Common myeloid progenitor, CD34-positive (primary cell): ENCODE results near the gene ATF7IP2.

ENCODE experiments used
- CTCF ChIA-PET: fragments of 350-600 bp; sonication (Branson Sonifier 250); formaldehyde crosslinking; loops from one replicate; lab custom pipeline; 2021; ENCODE audit warnings: antibody characterized with exemption; lab: Charles Lee
- POLR2A ChIA-PET: fragments of 350-600 bp; sonication (Branson Sonifier 250); formaldehyde crosslinking; loops from one replicate; lab custom pipeline; 2021; ENCODE audit warnings: antibody characterized with exemption; lab: Charles Lee
- DNase-seq, 3 donors: peaks; one replicate each; pipeline versions ENCODE4 v3.0.0 to v3.0.0-alpha.2; 2013
- H3K27ac ChIP-seq, 2 experiments: 1 replicate in 1 of 2; 2 replicates in 1 of 2; pipeline ENCODE4 v1.7.0; 2013; ENCODE audit warnings: inconsistent platforms in 2 of 2, low read length in 2 of 2, mild to moderate bottlenecking in 2 of 2, low read depth in 1 of 2, moderate library complexity in 1 of 2; ENCODE audit not compliant: severe bottlenecking in 2 of 2, insufficient read depth in 1 of 2, poor library complexity in 1 of 2
- H3K27me3 ChIP-seq, 5 experiments: replicated peaks in 2 of 5; 1 replicate in 3 of 5; 2 replicates in 2 of 5; pipeline versions ENCODE4 v1.6.1 to v1.7.0; 2013; ENCODE audit warnings: low read length in 4 of 5, mild to moderate bottlenecking in 2 of 5, moderate library complexity in 2 of 5, inconsistent platforms in 1 of 5; ENCODE audit not compliant: insufficient read depth in 5 of 5, control insufficient read depth in 4 of 5
- H3K36me3 ChIP-seq, 4 experiments: 1 replicate in 2 of 4; 2 replicates in 2 of 4; pipeline versions ENCODE4 v1.6.1 to v1.7.0; 2013; ENCODE audit warnings: low read length in 3 of 4, control low read depth in 1 of 4, mild to moderate bottlenecking in 1 of 4; ENCODE audit not compliant: control insufficient read depth in 4 of 4, insufficient read depth in 4 of 4
- H3K4me1 ChIP-seq, 4 experiments: 1 replicate in 3 of 4; 2 replicates in 1 of 4; pipeline versions ENCODE4 v1.6.1 to v1.7.1; 2013; ENCODE audit warnings: low read length in 3 of 4, mild to moderate bottlenecking in 3 of 4, control low read depth in 1 of 4, inconsistent platforms in 1 of 4, moderate library complexity in 1 of 4; ENCODE audit not compliant: control insufficient read depth in 4 of 4, insufficient read depth in 4 of 4; ENCODE audit errors: control extremely low read depth in 1 of 4
- H3K4me3 ChIP-seq, 7 experiments: 1 replicate in 4 of 7; 2 replicates in 3 of 7; pipeline versions ENCODE4 v1.5.1 to v1.7.0; 2013; ENCODE audit warnings: mild to moderate bottlenecking in 7 of 7, low read length in 6 of 7, moderate library complexity in 6 of 7, inconsistent platforms in 2 of 7, low read depth in 2 of 7, control low read depth in 1 of 7; ENCODE audit not compliant: insufficient read depth in 4 of 7, control insufficient read depth in 1 of 7; ENCODE audit errors: extremely low read depth in 1 of 7
- H3K9me3 ChIP-seq, 5 experiments: 1 replicate in 4 of 5; 2 replicates in 1 of 5; pipeline versions ENCODE4 v1.6.1 to v1.7.1; 2013; ENCODE audit warnings: low read length in 4 of 5, mild to moderate bottlenecking in 2 of 5, inconsistent platforms in 1 of 5, low read depth in 1 of 5, moderate library complexity in 1 of 5; ENCODE audit not compliant: control insufficient read depth in 4 of 5, insufficient read depth in 2 of 5; ENCODE audit errors: control extremely low read depth in 1 of 5
- WGBS: methylation state at CpG from one replicate; pipeline ENCODE4 v1.1.5; 2013; ENCODE audit not compliant: insufficient coverage; 5-methylcytosine and 5-hydroxymethylcytosine counted together

Gene ATF7IP2

DNA sequence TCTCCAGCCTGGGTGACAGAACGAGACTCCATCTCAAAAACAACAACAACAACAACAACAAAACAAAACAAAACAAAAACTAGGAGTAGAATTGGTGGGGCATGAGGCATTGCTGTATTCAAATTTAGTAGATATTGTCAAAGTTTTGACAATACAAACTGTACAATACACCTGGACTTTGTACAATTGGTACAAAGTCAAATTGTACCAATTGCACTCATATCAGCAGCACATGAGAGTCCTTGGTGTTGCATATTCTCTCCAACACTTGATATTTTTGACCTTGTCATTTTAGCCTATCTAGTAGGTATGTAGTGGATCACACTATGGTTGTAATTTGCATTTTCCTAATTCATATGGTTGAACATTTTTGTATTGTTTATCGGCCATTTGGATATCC is 14.3 kb upstream of the ATF7IP2 start:
- Histone ChIP-seq H3K4me1 (no peaks in the 10 kb centered on the region), H3K27ac (no peak overlapping the region), H3K4me3 (no peak overlapping the region), H3K36me3 (no peaks in the 10 kb centered on the region), H3K9me3 (peaks cover 1 to 20% (median 13%) of the 10 kb centered on the region in 5 experiments), H3K27me3 (no peaks in the 10 kb centered on the region)
- no peak for DNase-seq
- no CpG with 5 or more reads among the region's 2 CpGs for WGBS
- CTCF ChIA-PET: no interaction called here
- POLR2A ChIA-PET: no interaction called here

DNA sequence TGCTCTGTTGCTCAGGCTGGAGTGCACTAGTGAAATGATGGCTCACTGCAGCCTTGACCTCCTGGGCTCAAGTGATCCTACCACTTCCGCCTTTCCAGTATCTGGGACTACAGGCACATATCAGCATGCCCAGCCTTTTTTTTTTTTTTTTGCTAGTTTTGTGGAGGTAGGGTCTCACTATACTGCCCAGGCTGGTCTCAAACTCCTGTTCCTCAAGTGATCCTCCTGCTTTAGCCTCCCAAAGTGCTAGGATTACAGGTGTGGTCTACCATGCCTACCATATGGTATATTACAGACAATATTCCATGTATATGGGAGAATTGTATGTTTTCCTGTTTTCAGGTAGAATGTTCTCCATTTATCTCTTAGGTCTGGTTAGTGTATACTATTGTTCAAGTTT is 12.3 kb upstream of the ATF7IP2 start:
- Histone ChIP-seq H3K27me3 (no peaks in the 10 kb centered on the region), H3K4me3 (no peak overlapping the region), H3K4me1 (no peaks in the 10 kb centered on the region), H3K36me3 (no peaks in the 10 kb centered on the region), H3K9me3 (peaks cover 1 to 23% (median 13%) of the 10 kb centered on the region in 5 experiments), H3K27ac (no peak overlapping the region)
- no peak for DNase-seq
- ChIA-PET CTCF (no interaction called here), POLR2A (no interaction called here)
- 100% methylated on average over 1 of the region's 1 CpG for WGBS

DNA sequence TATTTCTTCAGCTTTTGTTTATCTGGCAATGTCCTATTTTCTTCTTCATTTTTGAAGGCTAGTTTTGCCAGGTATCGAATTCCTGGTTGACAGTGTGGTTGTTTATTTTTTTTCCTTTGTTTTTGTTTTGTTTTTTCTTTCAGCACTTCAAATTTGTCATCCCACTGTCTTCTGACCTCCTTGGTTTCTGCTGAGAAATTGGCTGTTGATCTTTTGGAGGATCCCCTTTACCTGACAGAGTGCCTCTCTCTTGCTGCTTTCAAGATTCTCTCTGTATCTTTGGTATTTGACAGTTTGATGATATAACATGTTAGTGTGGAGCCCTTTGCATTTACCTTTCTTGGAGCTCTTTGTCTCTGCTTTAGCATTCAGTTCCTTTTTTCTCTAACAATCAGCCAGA is 9.6 kb upstream of the ATF7IP2 start:
- CTCF ChIA-PET: interaction anchor here (1.0 to 1.4 kb wide), 2 partner anchors 11 to 12 kb away, joined by 4 to 6 read pairs; no protein-coding TSS in a partner anchor
- Histone ChIP-seq H3K4me3 (no peak overlapping the region), H3K4me1 (no peaks in the 10 kb centered on the region), H3K9me3 (peaks cover 1 to 10% (median 3%) of the 10 kb centered on the region in 5 experiments), H3K27ac (no peak overlapping the region), H3K36me3 (no peaks in the 10 kb centered on the region), H3K27me3 (no peaks in the 10 kb centered on the region)
- DNase-seq: no peak
- POLR2A ChIA-PET: no interaction called here
- WGBS: no CpG with 5 or more reads among the region's 1 CpG

DNA sequence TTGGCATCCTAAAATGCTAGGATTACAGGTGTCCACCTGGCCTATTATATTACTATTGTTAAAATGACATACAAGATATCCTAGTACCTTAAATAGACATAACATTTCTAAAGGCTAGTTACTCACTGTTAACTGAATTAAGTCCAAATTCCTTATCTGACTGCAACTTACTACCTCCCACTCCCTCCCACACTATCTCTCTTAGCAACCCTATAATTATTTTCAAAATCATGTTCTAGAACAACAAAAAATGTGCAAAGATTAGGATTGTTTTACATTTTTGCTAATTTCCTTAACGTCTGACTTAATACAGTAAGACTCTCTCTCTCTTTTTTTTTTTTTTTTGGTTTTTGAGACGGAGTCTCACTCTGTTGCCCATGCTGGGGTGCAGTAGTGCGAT is 2.2 kb upstream of the ATF7IP2 start:
- POLR2A ChIA-PET: no interaction called here
- peak in 1 of 3 donors; percentile 35 for DNase-seq
- CTCF ChIA-PET: interaction anchor here (1.3 to 2.0 kb wide), 3 partner anchors 8 to 69 kb away, joined by 3 to 6 read pairs (median 4); no protein-coding TSS in a partner anchor
- Histone ChIP-seq H3K9me3 (peaks cover 0 to 6% (median 0%) of the 10 kb centered on the region in 5 experiments), H3K4me3 (no peak overlapping the region), H3K36me3 (peaks cover 0 to 8% (median under 1%) of the 10 kb centered on the region in 4 experiments), H3K27me3 (no peaks in the 10 kb centered on the region), H3K27ac (no peak overlapping the region), H3K4me1 (peaks cover 3 to 12% (median 4%) of the 10 kb centered on the region in 4 experiments)
- WGBS: 100% methylated on average over 2 of the region's 3 CpGs

DNA sequence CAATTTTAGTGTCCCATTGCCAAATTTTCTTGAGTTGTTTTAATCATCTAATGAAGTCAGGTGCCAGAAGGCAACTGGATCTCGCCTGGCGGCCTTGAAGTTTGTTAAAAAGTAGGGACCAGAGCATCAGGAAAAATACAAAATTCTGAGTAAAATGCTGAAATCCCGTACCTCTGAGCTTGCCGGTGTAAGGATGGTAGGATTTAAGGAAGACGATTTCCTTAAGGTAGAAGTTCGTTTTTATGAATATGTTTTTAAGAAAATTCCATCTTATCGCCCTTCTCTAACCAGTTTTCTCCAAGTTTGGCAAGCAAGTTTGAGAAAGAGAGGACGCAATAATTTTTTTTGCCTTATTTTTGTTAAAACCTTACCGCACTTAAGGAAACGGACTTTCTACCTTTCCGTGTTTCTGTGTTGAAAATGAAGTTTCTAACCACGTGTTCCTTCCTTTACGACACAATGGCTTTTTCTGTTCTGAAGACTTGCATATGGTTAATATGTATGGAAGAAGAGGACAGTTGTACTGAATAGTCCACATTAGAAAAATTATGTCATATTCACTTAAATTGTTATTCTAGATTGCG is 748 bp downstream of the ATF7IP2 start:
- CTCF ChIA-PET: interaction anchor here (0.6 to 1.6 kb wide), 3 partner anchors 11 to 500 kb away, joined by 4 to 5 read pairs (median 4); no protein-coding TSS in a partner anchor
- H3K9me3 ChIP-seq: peaks cover 0 to 6% (median 3%) of the 10 kb centered on the region in 5 experiments
- WGBS: 18% methylated on average over 7 of the region's 14 CpGs

DNA sequence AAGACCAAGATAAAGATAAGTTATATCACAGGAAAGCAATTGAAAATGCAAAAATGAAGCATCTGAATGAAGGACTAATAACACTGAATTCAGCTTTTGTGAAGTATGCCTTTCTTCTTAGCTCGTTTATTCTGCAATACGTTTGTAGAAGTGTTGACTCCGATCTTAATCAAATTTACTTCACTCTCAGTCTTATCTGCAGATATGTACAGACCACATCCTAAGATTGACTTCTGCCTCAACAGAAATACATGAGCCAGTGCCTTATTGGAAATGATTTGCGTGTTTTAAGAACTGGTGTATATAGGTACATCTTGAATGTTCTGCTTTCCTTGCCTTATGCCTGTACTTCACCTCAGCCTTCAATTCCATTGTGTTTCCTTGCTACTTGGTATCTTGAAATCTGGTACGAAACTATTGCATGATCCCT is 1.3 kb downstream of the ATF7IP2 start:
- ChIA-PET CTCF (interaction anchor here (1.0 kb wide), 1 partner anchor 12 kb away, joined by 4 read pairs; no protein-coding TSS in a partner anchor), POLR2A (interaction anchor here (0.6 kb wide), 1 partner anchor 17 kb away, joined by 3 read pairs; no protein-coding TSS in a partner anchor)

More for the DNA sequence above, 748 bp downstream of the ATF7IP2 start:
- H3K4me1 ChIP-seq: peaks cover 3 to 28% (median 13%) of the 10 kb centered on the region in 4 experiments
- POLR2A ChIA-PET: interaction anchor here (1.3 kb wide), 1 partner anchor 24 kb away, joined by 8 read pairs; no protein-coding TSS in a partner anchor
- peak overlapping the region; percentile 82 to 91 for H3K27ac ChIP-seq
- H3K4me3 ChIP-seq: peak overlapping the region; percentile 58 to 95 (median 86)
- H3K36me3 ChIP-seq: peaks cover 0 to 12% (median 4%) of the 10 kb centered on the region in 4 experiments
- DNase-seq: peak; percentile 15 to 60 (median 49)
- H3K27me3 ChIP-seq: no peaks in the 10 kb centered on the region

DNA sequence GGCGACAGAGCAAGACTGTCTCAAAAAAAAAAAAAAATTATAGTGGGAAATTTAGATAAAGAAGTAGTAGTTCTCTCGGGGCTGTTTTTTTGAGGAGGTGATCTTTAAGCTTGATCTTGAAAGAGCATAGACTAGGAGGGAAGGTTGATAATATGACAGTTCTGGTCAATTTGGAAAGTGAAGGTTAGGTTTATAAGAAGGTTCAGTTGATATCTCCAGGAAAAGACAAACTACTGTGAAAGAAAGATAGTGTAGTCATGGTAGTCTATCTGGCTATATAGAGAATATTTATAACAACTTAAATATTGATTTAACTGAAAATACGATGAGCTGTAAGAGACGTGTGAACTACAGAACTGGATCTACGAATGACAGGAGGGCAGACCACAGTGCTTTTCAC is 3.1 kb downstream of the ATF7IP2 start:
- peaks cover 4 to 18% (median 5%) of the 10 kb centered on the region in 4 experiments for H3K36me3 ChIP-seq
- ChIA-PET POLR2A (interaction anchor here (0.6 kb wide), 1 partner anchor 9 kb away, joined by 3 read pairs; no protein-coding TSS in a partner anchor), CTCF (no interaction called here)
- H3K27ac ChIP-seq: peak overlapping the region in 1 of 2 experiments; percentile 25
- peaks cover 3 to 28% (median 12%) of the 10 kb centered on the region in 4 experiments for H3K4me1 ChIP-seq
- H3K4me3 ChIP-seq: no peak overlapping the region
- WGBS: 79% methylated on average over 5 of the region's 5 CpGs
- no peaks in the 10 kb centered on the region for H3K27me3 ChIP-seq
- peak; percentile 8 to 55 (median 28) for DNase-seq
- peaks cover 0 to 16% (median 4%) of the 10 kb centered on the region in 5 experiments for H3K9me3 ChIP-seq

More for the DNA sequence above, 1.3 kb downstream of the ATF7IP2 start:
- Histone ChIP-seq H3K4me3 (peak overlapping the region in 6 of 7 experiments; percentile 80 to 95 (median 90)), H3K9me3 (peaks cover 0 to 6% (median 4%) of the 10 kb centered on the region in 5 experiments), H3K27me3 (no peaks in the 10 kb centered on the region), H3K27ac (peak overlapping the region in 1 of 2 experiments; percentile 91), H3K4me1 (peaks cover 3 to 28% (median 13%) of the 10 kb centered on the region in 4 experiments), H3K36me3 (peaks cover 0 to 14% (median 4%) of the 10 kb centered on the region in 4 experiments)
- 100% methylated on average over 1 of the region's 5 CpGs for WGBS
- peak in 1 of 3 donors; percentile 23 for DNase-seq
